ENCODE data around the gene TEAD3. TPM values are rescaled to one million over a fixed set of nuclear protein-coding genes. Genes with fewer than 3 reads are reported as not detected.
A peak's percentile ranks its signal among the peaks of the same experiment; 100 is the strongest.

TEAD3 gene
- total and polyA plus RNA-seq, 2 experiments from 2014 or later = 15.0 to 26.5 TPM

DNA sequence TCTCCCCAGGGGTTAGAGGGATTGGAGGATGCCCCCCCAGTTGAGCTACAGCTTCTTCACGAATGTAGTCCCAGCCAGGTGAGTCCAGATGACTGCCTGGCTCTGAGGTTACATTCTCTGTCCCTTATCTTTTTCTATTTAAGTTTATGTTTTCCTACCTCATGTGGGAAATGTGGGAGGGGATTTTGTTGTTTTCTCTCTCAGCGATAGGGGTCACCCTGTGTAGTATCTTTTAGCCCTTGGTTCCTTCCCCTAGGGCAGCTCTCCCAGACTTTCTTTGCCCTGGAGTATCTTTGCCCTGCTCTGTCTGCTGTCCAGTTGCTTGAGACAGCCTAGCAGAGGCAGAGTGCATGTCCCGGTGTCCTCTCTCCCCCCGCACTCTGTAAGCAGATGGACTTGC, 39.0 kb downstream of the TEAD3 start:
- TF ChIP-seq, protein P1, sequence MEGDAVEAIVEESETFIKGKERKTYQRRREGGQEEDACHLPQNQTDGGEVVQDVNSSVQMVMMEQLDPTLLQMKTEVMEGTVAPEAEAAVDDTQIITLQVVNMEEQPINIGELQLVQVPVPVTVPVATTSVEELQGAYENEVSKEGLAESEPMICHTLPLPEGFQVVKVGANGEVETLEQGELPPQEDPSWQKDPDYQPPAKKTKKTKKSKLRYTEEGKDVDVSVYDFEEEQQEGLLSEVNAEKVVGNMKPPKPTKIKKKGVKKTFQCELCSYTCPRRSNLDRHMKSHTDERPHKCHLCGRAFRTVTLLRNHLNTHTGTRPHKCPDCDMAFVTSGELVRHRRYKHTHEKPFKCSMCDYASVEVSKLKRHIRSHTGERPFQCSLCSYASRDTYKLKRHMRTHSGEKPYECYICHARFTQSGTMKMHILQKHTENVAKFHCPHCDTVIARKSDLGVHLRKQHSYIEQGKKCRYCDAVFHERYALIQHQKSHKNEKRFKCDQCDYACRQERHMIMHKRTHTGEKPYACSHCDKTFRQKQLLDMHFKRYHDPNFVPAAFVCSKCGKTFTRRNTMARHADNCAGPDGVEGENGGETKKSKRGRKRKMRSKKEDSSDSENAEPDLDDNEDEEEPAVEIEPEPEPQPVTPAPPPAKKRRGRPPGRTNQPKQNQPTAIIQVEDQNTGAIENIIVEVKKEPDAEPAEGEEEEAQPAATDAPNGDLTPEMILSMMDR (conservative IDR thresholded peaks at IDR 0.05; ENCODE audit: low read depth in 2 of 2) = peak in 1 of 2 experiments; percentile 32; a peak in 2 of 4 replicates
- TF ChIP-seq EZH2 (IDR thresholded peaks at IDR 0.05; ENCODE audit: low read depth, unreplicated experiment) = no peak
- ATAC-seq (peak; percentile 21; the same call in 2 of the 3 replicates), DNase-seq (ENCODE audit: low spot score) (peak; percentile 24)
- peaks cover 26% of the 10 kb centered on the region for H3K4me1 Mint-ChIP-seq
- H2AFZ ChIP-seq = no peak overlapping the region
- no peak overlapping the region for H3K4me3 Mint-ChIP-seq
- no peak overlapping the region for H3K4me3 ChIP-seq
- no peaks in the 10 kb centered on the region; the same call in 2 of the 3 replicates for H3K9me3 Mint-ChIP-seq
- peaks cover 51% of the 10 kb centered on the region for H3K36me3 Mint-ChIP-seq (ENCODE audit: low read depth)
- H3K36me3 ChIP-seq (ENCODE audit: insufficient read depth) = 0 out of 2 replicates have a peak, but pooled peaks cover 4% of the 10 kb centered on the region
- no peaks in the 10 kb centered on the region for H3K9me2 ChIP-seq (ENCODE audit: insufficient read depth)
- H4K20me1 ChIP-seq (replicated peaks; ENCODE audit: insufficient read depth) = no peaks in the 10 kb centered on the region; the same call in 1 of the 2 replicates
- no peaks in the 10 kb centered on the region for H3F3A ChIP-seq (replicated peaks; ENCODE audit: low read depth)
- H3K4me1 ChIP-seq (ENCODE audit: insufficient read depth) = peaks cover 18% of the 10 kb centered on the region
- H3K27me3 Mint-ChIP-seq (ENCODE audit: insufficient read depth, low read depth, poor library complexity) = peaks cover 6% of the 10 kb centered on the region
- peaks cover 7% of the 10 kb centered on the region; the same call in 1 of the 2 replicates for H3K27me3 ChIP-seq (ENCODE audit: insufficient read depth)
- H3K79me2 ChIP-seq (replicated peaks; ENCODE audit: insufficient read depth) = peaks cover 6% of the 10 kb centered on the region; the same call in 1 of the 2 replicates
- H3K27ac ChIP-seq (ENCODE audit: low read depth) = no peak overlapping the region
- H3K27ac Mint-ChIP-seq = no peak overlapping the region
- no peak overlapping the region for H3K4me2 ChIP-seq

GRCh38 chr6:35454391-35455110, 42.3 kb downstream of the TEAD3 start:
- Histone ChIP-seq H3K27me3 (ENCODE audit: insufficient read depth) (peaks cover 9% of the 10 kb centered on the region; the same call in 1 of the 2 replicates), H3K27ac (ENCODE audit: low read depth) (no peak overlapping the region), H3K79me2 (replicated peaks; ENCODE audit: insufficient read depth) (peaks cover 6% of the 10 kb centered on the region; the same call in 1 of the 2 replicates), H3K9me2 (ENCODE audit: insufficient read depth) (no peaks in the 10 kb centered on the region), H3F3A (replicated peaks; ENCODE audit: low read depth) (0 out of 2 replicates have a peak, but pooled peaks cover 3% of the 10 kb centered on the region), H4K20me1 (replicated peaks; ENCODE audit: insufficient read depth) (no peaks in the 10 kb centered on the region; the same call in 1 of the 2 replicates), H2AFZ (no peak overlapping the region), H3K36me3 (ENCODE audit: insufficient read depth) (0 out of 2 replicates have a peak, but pooled peaks cover 4% of the 10 kb centered on the region), H3K4me3 (no peak overlapping the region), H3K4me1 (ENCODE audit: insufficient read depth) (peaks cover 27% of the 10 kb centered on the region), H3K4me2 (peak overlapping the region; percentile 61)
- peak overlapping the region; percentile 89 for H3K27ac Mint-ChIP-seq
- H3K4me3 Mint-ChIP-seq = peak overlapping the region; percentile 73
- peaks cover 29% of the 10 kb centered on the region for H3K36me3 Mint-ChIP-seq (ENCODE audit: low read depth)
- peaks cover 9% of the 10 kb centered on the region for H3K27me3 Mint-ChIP-seq (ENCODE audit: insufficient read depth, low read depth, poor library complexity)
- ATAC-seq = no peak
- peaks cover 36% of the 10 kb centered on the region for H3K4me1 Mint-ChIP-seq
- no peak for DNase-seq (ENCODE audit: low spot score)
- no peaks in the 10 kb centered on the region; the same call in 2 of the 3 replicates for H3K9me3 Mint-ChIP-seq
- no peak for TF ChIP-seq CREB1 (CRISPR knock-in tag; IDR thresholded peaks at IDR 0.05; ENCODE audit: low read depth)
- TF ChIP-seq, protein P2, sequence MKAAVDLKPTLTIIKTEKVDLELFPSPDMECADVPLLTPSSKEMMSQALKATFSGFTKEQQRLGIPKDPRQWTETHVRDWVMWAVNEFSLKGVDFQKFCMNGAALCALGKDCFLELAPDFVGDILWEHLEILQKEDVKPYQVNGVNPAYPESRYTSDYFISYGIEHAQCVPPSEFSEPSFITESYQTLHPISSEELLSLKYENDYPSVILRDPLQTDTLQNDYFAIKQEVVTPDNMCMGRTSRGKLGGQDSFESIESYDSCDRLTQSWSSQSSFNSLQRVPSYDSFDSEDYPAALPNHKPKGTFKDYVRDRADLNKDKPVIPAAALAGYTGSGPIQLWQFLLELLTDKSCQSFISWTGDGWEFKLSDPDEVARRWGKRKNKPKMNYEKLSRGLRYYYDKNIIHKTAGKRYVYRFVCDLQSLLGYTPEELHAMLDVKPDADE (IDR thresholded peaks at IDR 0.05) = no peak
- TF ChIP-seq JUNB (IDR thresholded peaks at IDR 0.05; ENCODE audit: unreplicated experiment) = no peak
- TF ChIP-seq, protein P3, sequence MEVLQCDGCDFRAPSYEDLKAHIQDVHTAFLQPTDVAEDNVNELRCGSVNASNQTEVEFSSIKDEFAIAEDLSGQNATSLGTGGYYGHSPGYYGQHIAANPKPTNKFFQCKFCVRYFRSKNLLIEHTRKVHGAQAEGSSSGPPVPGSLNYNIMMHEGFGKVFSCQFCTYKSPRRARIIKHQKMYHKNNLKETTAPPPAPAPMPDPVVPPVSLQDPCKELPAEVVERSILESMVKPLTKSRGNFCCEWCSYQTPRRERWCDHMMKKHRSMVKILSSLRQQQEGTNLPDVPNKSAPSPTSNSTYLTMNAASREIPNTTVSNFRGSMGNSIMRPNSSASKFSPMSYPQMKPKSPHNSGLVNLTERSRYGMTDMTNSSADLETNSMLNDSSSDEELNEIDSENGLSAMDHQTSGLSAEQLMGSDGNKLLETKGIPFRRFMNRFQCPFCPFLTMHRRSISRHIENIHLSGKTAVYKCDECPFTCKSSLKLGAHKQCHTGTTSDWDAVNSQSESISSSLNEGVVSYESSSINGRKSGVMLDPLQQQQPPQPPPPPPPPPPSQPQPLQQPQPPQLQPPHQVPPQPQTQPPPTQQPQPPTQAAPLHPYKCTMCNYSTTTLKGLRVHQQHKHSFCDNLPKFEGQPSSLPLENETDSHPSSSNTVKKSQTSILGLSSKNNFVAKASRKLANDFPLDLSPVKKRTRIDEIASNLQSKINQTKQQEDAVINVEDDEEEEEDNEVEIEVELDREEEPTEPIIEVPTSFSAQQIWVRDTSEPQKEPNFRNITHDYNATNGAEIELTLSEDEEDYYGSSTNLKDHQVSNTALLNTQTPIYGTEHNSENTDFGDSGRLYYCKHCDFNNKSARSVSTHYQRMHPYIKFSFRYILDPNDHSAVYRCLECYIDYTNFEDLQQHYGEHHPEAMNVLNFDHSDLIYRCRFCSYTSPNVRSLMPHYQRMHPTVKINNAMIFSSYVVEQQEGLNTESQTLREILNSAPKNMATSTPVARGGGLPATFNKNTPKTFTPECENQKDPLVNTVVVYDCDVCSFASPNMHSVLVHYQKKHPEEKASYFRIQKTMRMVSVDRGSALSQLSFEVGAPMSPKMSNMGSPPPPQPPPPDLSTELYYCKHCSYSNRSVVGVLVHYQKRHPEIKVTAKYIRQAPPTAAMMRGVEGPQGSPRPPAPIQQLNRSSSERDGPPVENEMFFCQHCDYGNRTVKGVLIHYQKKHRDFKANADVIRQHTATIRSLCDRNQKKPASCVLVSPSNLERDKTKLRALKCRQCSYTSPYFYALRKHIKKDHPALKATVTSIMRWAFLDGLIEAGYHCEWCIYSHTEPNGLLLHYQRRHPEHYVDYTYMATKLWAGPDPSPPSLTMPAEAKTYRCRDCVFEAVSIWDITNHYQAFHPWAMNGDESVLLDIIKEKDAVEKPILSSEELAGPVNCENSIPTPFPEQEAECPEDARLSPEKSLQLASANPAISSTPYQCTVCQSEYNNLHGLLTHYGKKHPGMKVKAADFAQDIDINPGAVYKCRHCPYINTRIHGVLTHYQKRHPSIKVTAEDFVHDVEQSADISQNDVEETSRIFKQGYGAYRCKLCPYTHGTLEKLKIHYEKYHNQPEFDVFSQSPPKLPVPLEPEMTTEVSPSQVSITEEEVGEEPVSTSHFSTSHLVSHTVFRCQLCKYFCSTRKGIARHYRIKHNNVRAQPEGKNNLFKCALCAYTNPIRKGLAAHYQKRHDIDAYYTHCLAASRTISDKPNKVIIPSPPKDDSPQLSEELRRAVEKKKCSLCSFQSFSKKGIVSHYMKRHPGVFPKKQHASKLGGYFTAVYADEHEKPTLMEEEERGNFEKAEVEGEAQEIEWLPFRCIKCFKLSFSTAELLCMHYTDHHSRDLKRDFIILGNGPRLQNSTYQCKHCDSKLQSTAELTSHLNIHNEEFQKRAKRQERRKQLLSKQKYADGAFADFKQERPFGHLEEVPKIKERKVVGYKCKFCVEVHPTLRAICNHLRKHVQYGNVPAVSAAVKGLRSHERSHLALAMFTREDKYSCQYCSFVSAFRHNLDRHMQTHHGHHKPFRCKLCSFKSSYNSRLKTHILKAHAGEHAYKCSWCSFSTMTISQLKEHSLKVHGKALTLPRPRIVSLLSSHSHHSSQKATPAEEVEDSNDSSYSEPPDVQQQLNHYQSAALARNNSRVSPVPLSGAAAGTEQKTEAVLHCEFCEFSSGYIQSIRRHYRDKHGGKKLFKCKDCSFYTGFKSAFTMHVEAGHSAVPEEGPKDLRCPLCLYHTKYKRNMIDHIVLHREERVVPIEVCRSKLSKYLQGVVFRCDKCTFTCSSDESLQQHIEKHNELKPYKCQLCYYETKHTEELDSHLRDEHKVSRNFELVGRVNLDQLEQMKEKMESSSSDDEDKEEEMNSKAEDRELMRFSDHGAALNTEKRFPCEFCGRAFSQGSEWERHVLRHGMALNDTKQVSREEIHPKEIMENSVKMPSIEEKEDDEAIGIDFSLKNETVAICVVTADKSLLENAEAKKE (CRISPR knock-in tag; IDR thresholded peaks at IDR 0.05) = no peak
- no peak for TF ChIP-seq ZNF114 (CRISPR knock-in tag; IDR thresholded peaks at IDR 0.05)
- TF ChIP-seq EZH2phosphoT487 (IDR thresholded peaks at IDR 0.05; ENCODE audit: unreplicated experiment) = no peak
- TF ChIP-seq POLR2AphosphoS5 (IDR thresholded peaks at IDR 0.05; ENCODE audit: low read depth) = no peak
- TF ChIP-seq ZNF331 (CRISPR knock-in tag; IDR thresholded peaks at IDR 0.05; ENCODE audit: low read depth) = no peak
- TF ChIP-seq EZH2 (IDR thresholded peaks at IDR 0.05; ENCODE audit: low read depth, unreplicated experiment) = no peak

All from GM23338 (cell line).